Stimulated activated CD8-positive, alpha-beta memory T cell treated with anti-CD3 and anti-CD28 coated beads, Interleukin-7, amount 100 ng/mL, for 4 hours (primary cell): ENCODE data around the gene LINGO1.

Experiments
- DNase-seq, 2 donors: peaks; one replicate each; pipeline ENCODE4 v3.0.0-alpha.2; 2020; ENCODE audit warnings: low read depth in 2 of 2

The LINGO1 gene

GRCh38 chr15:77656294-77656693 is 23.6 kb upstream of the LINGO1 start:
- DNase-seq: no peak

GRCh38 chr15:77654975-77655374 is 22.3 kb upstream of the LINGO1 start:
- DNase-seq: no peak

- no peak for DNase-seq
These were observed 21.2 kb upstream of the LINGO1 start for GRCh38 chr15:77653832-77654480.

GRCh38 chr15:77650265-77650664 is 17.6 kb upstream of the LINGO1 start:
- no peak for DNase-seq

- no peak for DNase-seq
These were observed 16.9 kb upstream of the LINGO1 start for GRCh38 chr15:77649610-77650009.

- DNase-seq: no peak
These were observed 16.3 kb upstream of the LINGO1 start for GRCh38 chr15:77649017-77649416.

GRCh38 chr15:77647961-77648360 is 15.2 kb upstream of the LINGO1 start:
- DNase-seq: no peak

- no peak for DNase-seq
These were observed 13.5 kb upstream of the LINGO1 start for GRCh38 chr15:77646104-77646694.

- DNase-seq: no peak
These were observed 12.9 kb upstream of the LINGO1 start for GRCh38 chr15:77645602-77646001.

- no peak for DNase-seq
These were observed 12.0 kb upstream of the LINGO1 start for GRCh38 chr15:77644543-77645247.

- no peak for DNase-seq
These were observed 11.1 kb upstream of the LINGO1 start for GRCh38 chr15:77643764-77644163.

- no peak for DNase-seq
These were observed 10.2 kb upstream of the LINGO1 start for GRCh38 chr15:77642793-77643430.

GRCh38 chr15:77641999-77642398 is 9.3 kb upstream of the LINGO1 start:
- no peak for DNase-seq

- DNase-seq: no peak
These were observed 7.9 kb upstream of the LINGO1 start for GRCh38 chr15:77640615-77641014.

GRCh38 chr15:77639431-77639830 is 6.7 kb upstream of the LINGO1 start:
- no peak for DNase-seq

GRCh38 chr15:77637851-77638692 is 5.4 kb upstream of the LINGO1 start:
- no peak for DNase-seq

- no peak for DNase-seq
These were observed 3.5 kb upstream of the LINGO1 start for GRCh38 chr15:77636209-77636608.

- peak; percentile 14 to 17 for DNase-seq
These were observed 1.7 kb upstream of the LINGO1 start for GRCh38 chr15:77634266-77634962.

GRCh38 chr15:77633913-77634265 is 1.2 kb upstream of the LINGO1 start:
- DNase-seq: no peak

- DNase-seq: peak; percentile 13 to 30
These were observed 611 bp upstream of the LINGO1 start for GRCh38 chr15:77633134-77633912.
